SK-N-SH (cell line): ENCODE data around the gene POU4F1.

Source experiments
- CTCF ChIP-seq: fragments of 200-600 bp; sonication (generic); IDR thresholded peaks from 2 replicates; pipeline ENCODE4 v1.6.1; 2017; ENCODE audit warnings: antibody characterized with exemption, mild to moderate bottlenecking, moderate library complexity
- EP300 ChIP-seq, 2 experiments: IDR thresholded peaks; 2 replicates each; pipeline versions ENCODE4 v1.4.0 to v1.6.1; 2012; ENCODE audit warnings: borderline replicate concordance in 1 of 2, low read depth in 1 of 2, low read length in 1 of 2
- EZH2phosphoT487 ChIP-seq: fragments of 200-600 bp; sonication (generic); IDR thresholded peaks from 2 replicates; pipeline ENCODE4 v1.6.1; 2017; ENCODE audit warnings: low read depth, mixed run types, mild to moderate bottlenecking, antibody characterized with exemption, moderate library complexity, borderline replicate concordance
- FOXM1 ChIP-seq: IDR thresholded peaks from 2 replicates; pipeline ENCODE4 v1.4.0; 2012; ENCODE audit warnings: low read depth, mild to moderate bottlenecking
- GATA2 ChIP-seq: sonication (generic); formaldehyde crosslinking; IDR thresholded peaks from 2 replicates; pipeline ENCODE4 v1.5.0; 2020; ENCODE audit warnings: mild to moderate bottlenecking, missing genetic modification reagents
- NRF1 ChIP-seq: IDR thresholded peaks from 2 replicates; pipeline ENCODE4 v1.6.1; 2012; ENCODE audit warnings: low read depth, mild to moderate bottlenecking, low read length
- POLR2AphosphoS5 ChIP-seq: IDR thresholded peaks from 2 replicates; pipeline ENCODE4 v1.6.1; 2012; ENCODE audit warnings: low read depth, low read length
- RAD21 ChIP-seq: IDR thresholded peaks from 2 replicates; pipeline ENCODE4 v1.6.1; 2012; ENCODE audit warnings: mild to moderate bottlenecking, low read length
- SIN3A ChIP-seq: IDR thresholded peaks from 2 replicates; pipeline ENCODE4 v1.6.1; 2012; ENCODE audit warnings: low read depth, mild to moderate bottlenecking, low read length, moderate library complexity, borderline replicate concordance
- ZBTB33 ChIP-seq: IDR thresholded peaks from 2 replicates; pipeline ENCODE4 v1.4.0; 2012; ENCODE audit warnings: low read depth, borderline replicate concordance
- TF ChIP-seq, protein P1 (sequence below): fragments of 150-350 bp; IDR thresholded peaks from 2 replicates; pipeline ENCODE4 v1.6.1; 2017; ENCODE audit warnings: antibody characterized with exemption, low read length, low read depth, borderline replicate concordance
- TF ChIP-seq, protein P2 (sequence below): IDR thresholded peaks from 2 replicates; pipeline ENCODE4 v1.6.1; 2012; ENCODE audit warnings: mild to moderate bottlenecking, low read depth, low read length, moderate library complexity

DNA sequence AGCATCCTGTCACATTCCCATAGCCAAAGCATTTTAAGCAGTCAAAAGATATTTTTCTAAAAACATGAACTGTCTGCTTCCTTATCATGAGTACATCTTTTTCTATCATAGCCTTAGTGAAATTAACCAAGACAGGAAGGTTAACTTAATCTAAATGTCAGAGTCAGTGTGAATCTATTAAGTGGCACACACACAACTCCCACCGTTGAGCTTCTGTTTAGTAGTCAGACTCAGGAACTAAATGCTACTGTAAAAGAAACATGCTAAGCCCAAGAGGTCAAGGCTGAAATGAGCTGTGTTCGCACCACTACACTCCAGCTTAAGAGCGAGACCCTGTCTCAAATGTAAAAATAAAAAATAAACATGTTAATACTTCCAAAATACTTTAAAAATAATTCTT lies 7.7 kb upstream of the POU4F1 start:
- TF ChIP-seq EZH2phosphoT487: no peak
- TF ChIP-seq, protein P1, sequence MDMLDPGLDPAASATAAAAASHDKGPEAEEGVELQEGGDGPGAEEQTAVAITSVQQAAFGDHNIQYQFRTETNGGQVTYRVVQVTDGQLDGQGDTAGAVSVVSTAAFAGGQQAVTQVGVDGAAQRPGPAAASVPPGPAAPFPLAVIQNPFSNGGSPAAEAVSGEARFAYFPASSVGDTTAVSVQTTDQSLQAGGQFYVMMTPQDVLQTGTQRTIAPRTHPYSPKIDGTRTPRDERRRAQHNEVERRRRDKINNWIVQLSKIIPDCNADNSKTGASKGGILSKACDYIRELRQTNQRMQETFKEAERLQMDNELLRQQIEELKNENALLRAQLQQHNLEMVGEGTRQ: no peak
- no peak for TF ChIP-seq RAD21
- TF ChIP-seq CTCF: no peak
- no peak for TF ChIP-seq SIN3A
- TF ChIP-seq FOXM1: no peak
- TF ChIP-seq POLR2AphosphoS5: no peak
- no peak for TF ChIP-seq ZBTB33
- no peak for TF ChIP-seq GATA2 (CRISPR knock-in tag)
- TF ChIP-seq, protein P2, sequence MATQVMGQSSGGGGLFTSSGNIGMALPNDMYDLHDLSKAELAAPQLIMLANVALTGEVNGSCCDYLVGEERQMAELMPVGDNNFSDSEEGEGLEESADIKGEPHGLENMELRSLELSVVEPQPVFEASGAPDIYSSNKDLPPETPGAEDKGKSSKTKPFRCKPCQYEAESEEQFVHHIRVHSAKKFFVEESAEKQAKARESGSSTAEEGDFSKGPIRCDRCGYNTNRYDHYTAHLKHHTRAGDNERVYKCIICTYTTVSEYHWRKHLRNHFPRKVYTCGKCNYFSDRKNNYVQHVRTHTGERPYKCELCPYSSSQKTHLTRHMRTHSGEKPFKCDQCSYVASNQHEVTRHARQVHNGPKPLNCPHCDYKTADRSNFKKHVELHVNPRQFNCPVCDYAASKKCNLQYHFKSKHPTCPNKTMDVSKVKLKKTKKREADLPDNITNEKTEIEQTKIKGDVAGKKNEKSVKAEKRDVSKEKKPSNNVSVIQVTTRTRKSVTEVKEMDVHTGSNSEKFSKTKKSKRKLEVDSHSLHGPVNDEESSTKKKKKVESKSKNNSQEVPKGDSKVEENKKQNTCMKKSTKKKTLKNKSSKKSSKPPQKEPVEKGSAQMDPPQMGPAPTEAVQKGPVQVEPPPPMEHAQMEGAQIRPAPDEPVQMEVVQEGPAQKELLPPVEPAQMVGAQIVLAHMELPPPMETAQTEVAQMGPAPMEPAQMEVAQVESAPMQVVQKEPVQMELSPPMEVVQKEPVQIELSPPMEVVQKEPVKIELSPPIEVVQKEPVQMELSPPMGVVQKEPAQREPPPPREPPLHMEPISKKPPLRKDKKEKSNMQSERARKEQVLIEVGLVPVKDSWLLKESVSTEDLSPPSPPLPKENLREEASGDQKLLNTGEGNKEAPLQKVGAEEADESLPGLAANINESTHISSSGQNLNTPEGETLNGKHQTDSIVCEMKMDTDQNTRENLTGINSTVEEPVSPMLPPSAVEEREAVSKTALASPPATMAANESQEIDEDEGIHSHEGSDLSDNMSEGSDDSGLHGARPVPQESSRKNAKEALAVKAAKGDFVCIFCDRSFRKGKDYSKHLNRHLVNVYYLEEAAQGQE: no peak
- TF ChIP-seq NRF1: no peak
- TF ChIP-seq EP300 (IDR thresholded peaks at IDR 0.05; ENCODE audit: borderline replicate concordance in 1 of 2, low read depth in 1 of 2, low read length in 1 of 2): no peak
